Mucosa of descending colon (tissue), 3 donors: ENCODE data around the gene GRK3. TPM values are rescaled to one million over a fixed set of nuclear protein-coding genes. Genes with fewer than 3 reads are reported as not detected.

Experiments
- ATAC-seq: fragments of 200-7000 bp; cut with Tn5 transposase; one replicate; pipeline ENCODE4 v1.9.1; 2020; ENCODE audit warnings: mild to moderate bottlenecking, moderate library complexity
- DNase-seq, 3 donors: peaks; one replicate each; pipeline ENCODE4 v3.0.0-alpha.2; 2020
- H3K36me3 ChIP-seq: fragments of 200-600 bp; one replicate; pipeline ENCODE4 v1.8.0; 2021; ENCODE audit warnings: low read depth, mild to moderate bottlenecking
- H3K4me1 ChIP-seq: fragments of 200-600 bp; one replicate; pipeline ENCODE4 v1.8.0; 2021; ENCODE audit warnings: low read depth, mild to moderate bottlenecking
- H3K4me3 ChIP-seq: fragments of 200-600 bp; one replicate; pipeline ENCODE4 v1.8.0; 2021; ENCODE audit warnings: mild to moderate bottlenecking
- H3K9me3 ChIP-seq: fragments of 200-600 bp; one replicate; pipeline ENCODE4 v1.8.0; 2021; ENCODE audit warnings: mild to moderate bottlenecking
- CTCF ChIP-seq: fragments of 200-600 bp; IDR thresholded peaks from one replicate; pipeline ENCODE4 v1.8.0; 2022; ENCODE audit warnings: antibody characterized with exemption, mild to moderate bottlenecking
- intact Hi-C, 2 donors: fragments of 100-400 bp; cut with DNase I in 1 of 2; cut with micrococcal nuclease in 1 of 2; formaldehyde crosslinking; loops; one replicate each; pipeline versions ENCODE4 v1.11.0 to v1.11.1; 2022; cut with DNase I, micrococcal nuclease
- total RNA-seq, 3 donors: library from RNA; stranded (reverse); fragmentation: NEBNext Ultra II Directional in 2 of 3; extraction: Animal tissue kit (Norgen Biotek cat#: 25700) in 2 of 3; gene quantifications; one replicate each; pipeline versions ENCODE4 v1.2.1 to v1.2.4, GENCODE V29; 2021 to 2023
- donor health status: DM: no; HTN: no; CAD: no; lungs with moderate emphysema.
- donor health status: DM: no; HTN: no; CAD: no.
- donor health status: DM: no; HTN: yes; CAD: no.

The GRK3 gene
- total RNA-seq, 3 donors from 2014 or later = 2.1 to 16.1 (median 3.2) TPM

- ATAC-seq (peak; percentile 31), DNase-seq (no peak)
- no peaks in the 10 kb centered on the region for H3K4me1 ChIP-seq
- H3K4me3 ChIP-seq = no peak overlapping the region
- intact Hi-C loops = no loop called here
- no peak for TF ChIP-seq CTCF
- H3K9me3 ChIP-seq = no peaks in the 10 kb centered on the region
- no peaks in the 10 kb centered on the region for H3K36me3 ChIP-seq
Observed at GRCh38 chr22:25628494-25628893, 64.0 kb downstream of the GRK3 start.

- DNase-seq (no peak), ATAC-seq (no peak)
- Histone ChIP-seq H3K36me3 (no peaks in the 10 kb centered on the region), H3K4me1 (no peaks in the 10 kb centered on the region), H3K4me3 (no peak overlapping the region), H3K9me3 (no peaks in the 10 kb centered on the region)
- no peak for TF ChIP-seq CTCF
- intact Hi-C loops = no loop called here
Observed at GRCh38 chr22:25629613-25630012, 65.1 kb downstream of the GRK3 start.

- no peaks in the 10 kb centered on the region for H3K4me1 ChIP-seq
- ATAC-seq = no peak
Observed at GRCh38 chr22:25630447-25630846, 66.0 kb downstream of the GRK3 start.

GRCh38 chr22:25636323-25636722 lies 71.8 kb downstream of the GRK3 start:
- ATAC-seq (no peak), DNase-seq (no peak)
- no peak for TF ChIP-seq CTCF
- Histone ChIP-seq H3K4me1 (no peaks in the 10 kb centered on the region), H3K36me3 (no peaks in the 10 kb centered on the region), H3K4me3 (no peak overlapping the region), H3K9me3 (peaks cover 5% of the 10 kb centered on the region)
- intact Hi-C loops = no loop called here

More at GRCh38 chr22:25630447-25630846, 66.0 kb downstream of the GRK3 start:
- intact Hi-C loops = no loop called here
- no peaks in the 10 kb centered on the region for H3K36me3 ChIP-seq
- no peak overlapping the region for H3K4me3 ChIP-seq
- no peak for TF ChIP-seq CTCF
- no peak for DNase-seq
- no peaks in the 10 kb centered on the region for H3K9me3 ChIP-seq

GRCh38 chr22:25637032-25637431 lies 72.6 kb downstream of the GRK3 start:
- TF ChIP-seq CTCF = no peak
- Histone ChIP-seq H3K9me3 (peaks cover 5% of the 10 kb centered on the region), H3K4me1 (no peaks in the 10 kb centered on the region), H3K36me3 (no peaks in the 10 kb centered on the region), H3K4me3 (no peak overlapping the region)
- peak; percentile 46 for ATAC-seq
- DNase-seq = no peak
- intact Hi-C loops = no loop called here

- no peaks in the 10 kb centered on the region for H3K4me1 ChIP-seq
- H3K9me3 ChIP-seq = peaks cover 5% of the 10 kb centered on the region
- H3K36me3 ChIP-seq = no peaks in the 10 kb centered on the region
- intact Hi-C loops = no loop called here
- no peak overlapping the region for H3K4me3 ChIP-seq
- DNase-seq (no peak), ATAC-seq (no peak)
- no peak for TF ChIP-seq CTCF
Observed at GRCh38 chr22:25637672-25638071, 73.2 kb downstream of the GRK3 start.
